HG03558 (cell line): ENCODE results near the gene SHC2.
"Not testable (repeated sequence)": the region's sequence is repeated elsewhere in the genome, so short reads cannot be mapped to it uniquely, and the experiment has no call there.

Experiments
- ATAC-seq: cut with Tn5 transposase; IDR thresholded peaks from one replicate; pipeline ENCODE4 v1.9.1; 2021; ENCODE audit warnings: moderate number of reproducible peaks; ENCODE audit not compliant: unreplicated experiment; ENCODE audit errors: extremely low read depth

The SHC2 gene

GRCh38 chr19:450912-451481 is 9.8 kb downstream of the SHC2 start:
- not testable (repeated sequence) for ATAC-seq

GRCh38 chr19:449916-450315 is 10.9 kb downstream of the SHC2 start:
- ATAC-seq = no peak

DNA sequence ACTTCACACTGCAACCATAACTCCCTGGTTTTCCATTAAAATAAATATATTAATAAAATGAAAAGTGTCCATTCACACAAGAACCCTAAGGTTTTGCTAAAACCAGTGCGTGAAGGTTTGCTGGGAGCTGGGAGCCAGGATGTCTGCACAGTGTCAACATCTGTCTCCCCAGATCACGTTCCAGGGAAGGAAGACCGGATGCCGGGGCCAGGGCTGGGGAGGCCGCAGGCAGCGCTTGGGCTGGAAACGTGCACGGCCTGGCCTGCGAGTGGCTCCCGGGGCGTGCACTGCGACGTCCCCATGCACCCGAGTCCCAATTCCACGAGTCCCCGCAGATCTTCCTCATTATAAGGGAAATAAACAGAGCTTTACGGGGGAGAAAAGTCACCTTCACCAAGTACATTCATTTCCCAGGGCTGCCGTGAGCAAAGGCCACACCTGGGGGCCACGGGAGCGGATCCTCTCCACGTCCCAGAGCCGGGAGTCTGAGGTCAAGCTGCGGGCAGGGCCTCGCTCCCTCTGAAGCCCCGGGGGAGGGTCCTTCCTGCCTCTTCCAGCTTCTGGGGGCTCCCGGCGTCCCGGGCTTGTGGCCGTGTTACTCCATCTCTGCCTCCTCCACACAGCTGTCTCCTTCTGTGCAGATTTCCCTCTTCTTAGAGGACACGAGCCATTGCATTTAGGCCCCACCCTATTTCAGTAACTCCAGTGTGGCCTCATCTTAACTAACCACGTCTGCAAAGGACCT is 12.8 kb downstream of the SHC2 start:
- no peak for ATAC-seq

- no peak for ATAC-seq
Observed at GRCh38 chr19:447064-447426, 13.8 kb downstream of the SHC2 start.

- ATAC-seq = no peak
Observed at GRCh38 chr19:444677-445210, 16.1 kb downstream of the SHC2 start.

GRCh38 chr19:443005-443404 is 17.8 kb downstream of the SHC2 start:
- ATAC-seq = no peak

GRCh38 chr19:442085-442484 is 18.7 kb downstream of the SHC2 start:
- no peak for ATAC-seq

DNA sequence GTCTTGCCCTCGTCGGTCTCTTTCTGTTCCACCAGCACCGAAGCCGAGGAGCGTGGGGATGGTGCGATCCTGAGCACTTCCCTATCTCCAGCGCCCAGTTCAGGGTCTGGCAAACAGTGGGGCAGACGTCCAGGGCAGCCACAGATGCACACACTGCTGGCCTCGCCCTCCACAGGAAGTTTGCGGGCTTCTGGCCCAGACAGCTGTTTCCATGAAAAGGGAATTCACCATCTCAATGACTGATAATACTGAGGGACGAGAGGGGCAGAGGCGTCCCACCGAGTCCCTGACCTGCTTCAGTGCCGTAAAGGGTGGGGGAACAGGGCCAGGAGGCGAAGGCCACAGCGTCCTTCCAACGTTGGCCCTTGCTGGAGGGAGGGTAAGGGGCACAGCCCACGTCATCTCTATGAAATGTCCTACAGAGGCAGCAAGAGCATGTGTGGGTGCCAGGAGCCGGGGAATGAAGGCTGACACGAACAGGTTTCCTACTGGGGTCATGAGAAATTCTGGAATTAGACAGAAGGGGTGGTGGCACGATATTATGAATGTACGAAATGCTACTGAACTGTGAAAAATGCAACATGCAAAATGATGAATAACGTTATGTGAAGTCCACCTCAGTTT is 19.5 kb downstream of the SHC2 start:
- ATAC-seq = no peak

DNA sequence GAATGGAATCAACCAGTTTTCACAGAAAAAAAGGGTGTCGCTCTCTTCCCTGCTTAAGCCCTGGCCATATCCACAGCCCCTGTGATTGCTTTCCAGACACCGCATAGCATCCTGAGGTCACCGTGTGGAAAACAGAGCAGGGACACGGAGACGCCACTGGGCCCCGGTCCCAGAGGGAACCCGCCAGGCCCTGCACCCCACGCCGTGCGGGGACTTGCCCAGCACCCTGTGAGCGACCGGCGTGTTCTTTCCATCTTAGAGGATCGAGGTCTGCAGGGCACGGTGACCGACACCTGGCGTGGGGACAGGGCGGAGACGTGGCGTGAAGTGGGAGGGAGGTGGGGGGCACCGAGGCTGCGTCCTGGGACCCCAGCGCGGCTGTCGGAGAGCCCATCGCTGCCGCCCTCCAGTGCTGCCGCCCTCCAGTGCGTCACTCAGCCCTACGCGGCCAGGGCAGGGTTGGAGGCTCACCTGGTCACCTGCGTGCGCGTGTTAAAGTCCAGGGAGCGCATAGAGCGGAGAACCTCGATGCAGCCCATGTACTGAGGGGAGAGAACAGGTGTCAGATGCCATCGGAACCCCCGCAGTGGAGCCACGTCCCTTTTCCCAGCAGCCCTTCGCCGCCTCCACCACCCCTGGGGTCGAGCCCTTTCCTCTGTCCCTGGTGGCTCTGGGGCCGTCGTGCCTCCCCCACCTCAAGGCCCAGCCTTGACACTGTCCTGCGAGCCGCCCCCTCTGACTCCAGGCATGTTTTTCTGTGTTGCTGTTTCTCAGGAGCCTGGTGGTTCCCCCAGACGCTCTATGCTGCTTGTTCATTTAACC is 20.2 kb downstream of the SHC2 start:
- ATAC-seq = no peak

GRCh38 chr19:439167-439900 is 21.5 kb downstream of the SHC2 start:
- no peak for ATAC-seq

DNA sequence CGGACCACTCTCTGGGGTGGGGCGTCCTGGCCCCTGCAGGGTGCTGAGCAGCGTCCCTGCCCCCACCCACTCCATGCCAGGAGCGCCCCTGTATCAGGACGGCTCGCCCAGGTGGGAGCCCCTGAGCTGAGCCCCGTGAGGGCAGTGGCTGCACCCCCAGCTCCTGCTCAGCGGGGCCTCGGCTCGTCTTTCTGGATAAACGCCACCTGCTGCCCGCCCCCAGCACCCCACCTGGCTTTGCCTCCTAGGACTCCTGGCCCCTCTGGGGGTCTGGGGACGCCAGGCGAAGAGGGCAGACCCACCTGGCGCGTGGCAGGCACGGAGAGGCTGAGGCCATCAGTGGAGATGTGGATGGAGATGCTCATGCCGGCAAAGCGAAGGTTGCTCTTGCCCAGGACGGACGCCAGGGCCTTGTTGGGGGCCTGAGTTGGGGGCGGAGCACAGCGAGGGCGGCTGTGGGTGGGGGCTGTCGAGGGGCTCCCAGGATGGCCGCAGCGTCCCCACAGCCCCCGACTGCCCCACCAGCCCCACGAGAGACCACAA is 22.3 kb downstream of the SHC2 start:
- ATAC-seq = no peak

DNA sequence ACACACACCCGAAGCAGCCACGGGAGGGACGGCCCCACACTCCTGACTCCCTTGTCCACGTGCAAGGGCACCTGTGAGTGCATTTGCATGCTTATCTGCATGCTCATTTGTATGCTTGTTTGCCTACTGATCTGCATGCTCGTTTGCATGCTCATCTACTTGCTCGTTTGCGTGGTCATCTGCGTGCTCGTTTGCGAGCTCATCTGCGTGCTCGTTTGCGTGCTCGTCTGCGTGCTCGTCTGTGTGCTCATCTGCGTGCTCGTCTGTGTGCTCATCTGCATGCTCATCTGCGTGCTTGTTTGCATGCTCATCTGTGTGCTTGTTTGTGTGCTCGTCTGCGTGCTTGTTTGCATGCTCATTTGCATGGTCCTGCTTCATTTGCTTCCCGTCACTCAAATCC is 23.8 kb downstream of the SHC2 start:
- ATAC-seq = no peak

GRCh38 chr19:436413-436950 is 24.4 kb downstream of the SHC2 start:
- ATAC-seq = no peak

GRCh38 chr19:435707-436412 is 25.0 kb downstream of the SHC2 start:
- no peak for ATAC-seq

GRCh38 chr19:435056-435706 is 25.7 kb downstream of the SHC2 start:
- no peak for ATAC-seq

GRCh38 chr19:434152-434960 is 26.5 kb downstream of the SHC2 start:
- ATAC-seq = no peak

DNA sequence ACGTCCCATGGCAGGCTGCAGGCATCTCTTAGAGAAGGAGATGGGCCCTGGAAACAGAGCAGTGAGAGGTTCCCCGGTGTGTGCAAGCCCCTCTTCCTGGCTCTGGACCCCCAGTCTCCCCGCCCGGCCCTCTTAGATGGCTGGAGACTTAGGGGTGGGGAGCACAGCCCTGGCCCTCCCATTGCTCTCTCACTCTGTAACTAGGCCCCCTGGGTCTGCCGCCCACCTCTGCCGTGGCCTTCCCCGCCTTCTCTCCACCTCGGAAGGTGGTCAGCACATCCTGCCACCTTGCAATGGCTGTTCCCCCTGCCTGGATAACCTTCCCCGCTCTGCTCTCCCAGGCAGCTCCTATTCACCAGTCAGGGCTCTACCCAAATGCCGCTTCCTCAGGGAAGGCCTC is 30.1 kb downstream of the SHC2 start:
- no peak for ATAC-seq

DNA sequence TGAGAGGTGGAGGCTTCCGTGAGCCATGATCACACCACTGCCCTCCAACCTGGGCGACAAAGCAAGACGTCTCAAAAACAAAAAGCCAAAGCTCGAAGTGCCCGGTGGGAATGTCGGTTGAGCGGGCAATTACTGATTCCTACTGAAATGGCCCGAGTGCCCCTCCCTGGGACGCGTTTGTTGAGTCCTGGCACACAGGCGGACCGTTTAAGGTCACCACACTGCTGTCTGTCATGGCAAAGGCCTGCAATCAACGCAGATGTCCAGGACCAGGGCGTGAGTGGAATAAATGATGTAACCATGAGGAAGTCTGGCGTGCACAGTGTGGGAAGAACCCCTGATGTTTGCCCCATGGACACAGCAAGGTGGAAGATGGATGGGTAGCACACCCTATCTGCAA is 32.7 kb downstream of the SHC2 start:
- ATAC-seq = no peak
